Epithelial cell of esophagus (primary cell): ENCODE data around the gene CAMK1G.

Experiments used
- DNase-seq: peaks from one replicate; pipeline ENCODE4 v3.0.0; 2010; ENCODE audit warnings: low read depth
- H3K4me3 ChIP-seq: 2 replicates; pipeline ENCODE4 v1.5.1; 2011; ENCODE audit warnings: mild to moderate bottlenecking, low read length, control low read depth
- CTCF ChIP-seq: IDR thresholded peaks from 2 replicates; pipeline ENCODE4 v1.5.1; 2011; ENCODE audit warnings: low read depth, mild to moderate bottlenecking, low read length, control low read depth, inconsistent platforms; ENCODE audit not compliant: insufficient read depth; ENCODE audit errors: missing control alignments

The CAMK1G gene

GRCh38 chr1:209646558-209646957 lies 63.0 kb downstream of the CAMK1G start:
- peak; percentile 51 for DNase-seq
- TF ChIP-seq CTCF: peak; percentile 60
- peak overlapping the region; percentile 88 for H3K4me3 ChIP-seq

- H3K4me3 ChIP-seq: peak overlapping the region; percentile 88
- DNase-seq: no peak
- no peak for TF ChIP-seq CTCF
These were observed 63.6 kb downstream of the CAMK1G start for GRCh38 chr1:209647156-209647555.

GRCh38 chr1:209648346-209648745 lies 64.8 kb downstream of the CAMK1G start:
- no peak for DNase-seq
- TF ChIP-seq CTCF: no peak
- H3K4me3 ChIP-seq: peak overlapping the region; percentile 88

- H3K4me3 ChIP-seq: peak overlapping the region; percentile 88
- TF ChIP-seq CTCF: no peak
- peak; percentile 83 for DNase-seq
These were observed 65.6 kb downstream of the CAMK1G start for GRCh38 chr1:209648931-209649776.

GRCh38 chr1:209650454-209650853 lies 66.9 kb downstream of the CAMK1G start:
- H3K4me3 ChIP-seq: peak overlapping the region; percentile 88
- DNase-seq: no peak
- TF ChIP-seq CTCF: no peak

GRCh38 chr1:209651138-209651587 lies 67.6 kb downstream of the CAMK1G start:
- peak overlapping the region; percentile 88 for H3K4me3 ChIP-seq
- DNase-seq: peak; percentile 86
- no peak for TF ChIP-seq CTCF
